ENCODE measurements around the gene ST6GALNAC1.

DNA sequence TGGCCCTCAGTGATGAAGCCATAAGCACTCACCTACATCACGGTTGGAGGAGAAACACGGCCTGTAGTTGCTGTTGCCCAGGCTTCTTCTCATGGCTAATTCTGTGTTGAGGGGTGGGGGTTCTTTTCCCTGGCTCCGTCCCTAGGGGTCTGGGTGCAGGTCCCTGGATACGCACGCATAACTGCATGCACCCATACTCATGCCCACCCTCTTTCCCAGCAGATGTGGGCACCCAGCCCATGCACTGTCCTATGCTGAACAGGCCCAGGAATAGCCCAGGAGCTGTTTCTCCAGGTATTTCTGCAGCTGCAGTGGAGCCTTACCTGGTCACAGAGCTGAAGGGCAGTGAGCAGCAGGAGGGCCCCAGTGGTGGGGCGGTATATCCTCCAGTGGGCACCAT, 18.1 kb downstream of the ST6GALNAC1 start:
- no peak for TF ChIP-seq POLR2A (IDR thresholded peaks at IDR 0.05)
- TF ChIP-seq, protein P1, sequence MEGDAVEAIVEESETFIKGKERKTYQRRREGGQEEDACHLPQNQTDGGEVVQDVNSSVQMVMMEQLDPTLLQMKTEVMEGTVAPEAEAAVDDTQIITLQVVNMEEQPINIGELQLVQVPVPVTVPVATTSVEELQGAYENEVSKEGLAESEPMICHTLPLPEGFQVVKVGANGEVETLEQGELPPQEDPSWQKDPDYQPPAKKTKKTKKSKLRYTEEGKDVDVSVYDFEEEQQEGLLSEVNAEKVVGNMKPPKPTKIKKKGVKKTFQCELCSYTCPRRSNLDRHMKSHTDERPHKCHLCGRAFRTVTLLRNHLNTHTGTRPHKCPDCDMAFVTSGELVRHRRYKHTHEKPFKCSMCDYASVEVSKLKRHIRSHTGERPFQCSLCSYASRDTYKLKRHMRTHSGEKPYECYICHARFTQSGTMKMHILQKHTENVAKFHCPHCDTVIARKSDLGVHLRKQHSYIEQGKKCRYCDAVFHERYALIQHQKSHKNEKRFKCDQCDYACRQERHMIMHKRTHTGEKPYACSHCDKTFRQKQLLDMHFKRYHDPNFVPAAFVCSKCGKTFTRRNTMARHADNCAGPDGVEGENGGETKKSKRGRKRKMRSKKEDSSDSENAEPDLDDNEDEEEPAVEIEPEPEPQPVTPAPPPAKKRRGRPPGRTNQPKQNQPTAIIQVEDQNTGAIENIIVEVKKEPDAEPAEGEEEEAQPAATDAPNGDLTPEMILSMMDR (IDR thresholded peaks at IDR 0.05): no peak

All from thyroid gland (tissue), 4 donors.